Natural killer cell (primary cell): Measurements from ENCODE around the gene ATP6V0B. TPM values are rescaled to one million over a fixed set of nuclear protein-coding genes. Genes with fewer than 3 reads are reported as not detected.
A peak's percentile ranks its signal among the peaks of the same experiment; 100 is the strongest.

Experiments used
- ATAC-seq, 3 donors: fragments of 150-1000 bp in 2 of 3; fragments of 200-7000 bp in 1 of 3; cut with Tn5 transposase; 1 replicate in 1 of 3; 2 replicates in 2 of 3; pipeline ENCODE4 v1.10.0; 2021; ENCODE audit warnings: mild to moderate bottlenecking in 2 of 3, moderate library complexity in 2 of 3
- DNase-seq, 2 donors: peaks; one replicate each; pipeline versions ENCODE4 v3.0.0 to v3.0.0-alpha.2; 2013 to 2021; ENCODE audit warnings: mixed read lengths in 1 of 2
- H3K27ac ChIP-seq: one replicate; pipeline ENCODE4 v1.5.1; 2013; ENCODE audit warnings: mild to moderate bottlenecking, low read length
- H3K27me3 ChIP-seq: one replicate; pipeline ENCODE4 v1.6.1; 2013; ENCODE audit warnings: low read length; ENCODE audit not compliant: control insufficient read depth, insufficient read depth
- H3K36me3 ChIP-seq: one replicate; pipeline ENCODE4 v1.6.1; 2013; ENCODE audit warnings: low read length; ENCODE audit not compliant: control insufficient read depth, insufficient read depth
- H3K4me1 ChIP-seq: one replicate; pipeline ENCODE4 v1.6.1; 2013; ENCODE audit warnings: low read length; ENCODE audit not compliant: control insufficient read depth, insufficient read depth
- H3K4me3 ChIP-seq: one replicate; pipeline ENCODE4 v1.5.1; 2013; ENCODE audit warnings: low read length
- H3K9me3 ChIP-seq: one replicate; pipeline ENCODE4 v1.6.1; 2013; ENCODE audit warnings: low read length; ENCODE audit not compliant: control insufficient read depth, insufficient read depth
- H3K27ac Mint-ChIP-seq, 2 donors: one replicate each; pipeline ENCODE4 v1.8.0; 2022; ENCODE audit warnings: mild to moderate bottlenecking in 2 of 2, mixed read lengths in 2 of 2, moderate library complexity in 1 of 2
- H3K27me3 Mint-ChIP-seq, 2 donors: one replicate each; pipeline ENCODE4 v1.8.0; 2022; ENCODE audit warnings: low read depth in 2 of 2, mixed read lengths in 2 of 2
- H3K36me3 Mint-ChIP-seq: one replicate; pipeline ENCODE4 v1.8.0; 2022; ENCODE audit warnings: mixed read lengths
- H3K4me1 Mint-ChIP-seq, 2 donors: one replicate each; pipeline ENCODE4 v1.8.0; 2022; ENCODE audit warnings: mixed read lengths in 2 of 2
- H3K4me3 Mint-ChIP-seq: one replicate; pipeline ENCODE4 v1.8.0; 2022; ENCODE audit warnings: mild to moderate bottlenecking, moderate library complexity, mixed read lengths
- H3K9me3 Mint-ChIP-seq, 2 donors: one replicate each; pipeline ENCODE4 v1.8.0; 2022; ENCODE audit warnings: mixed read lengths in 2 of 2
- WGBS: methylation state at CpG from one replicate; pipeline ENCODE4 v1.1.7; 2013; ENCODE audit warnings: missing lambda C conversion rate; ENCODE audit not compliant: insufficient coverage; 5-methylcytosine and 5-hydroxymethylcytosine counted together
- intact Hi-C: fragments of 100-400 bp; cut with micrococcal nuclease; formaldehyde crosslinking; loops from one replicate; pipeline ENCODE4 v1.14.2; 2022
- total RNA-seq, 4 donors: library from RNA; stranded (reverse); fragments of 120-200 nt in 1 of 4; gene quantifications; one replicate each; pipeline versions ENCODE4 v1.2.3 to v1.2.4, GENCODE V29; 2013 to 2022
- TF ChIP-seq, protein P1 (sequence below): fragments of 200-600 bp; IDR thresholded peaks from one replicate; pipeline ENCODE4 v1.8.0; 2022; ENCODE audit warnings: antibody characterized with exemption

The ATP6V0B gene
- total RNA-seq, 3 donors from 2014 or later (not counting 1 experiment from before 2014, with no cell fraction given) = 76.3 to 115 (median 113) TPM

DNA sequence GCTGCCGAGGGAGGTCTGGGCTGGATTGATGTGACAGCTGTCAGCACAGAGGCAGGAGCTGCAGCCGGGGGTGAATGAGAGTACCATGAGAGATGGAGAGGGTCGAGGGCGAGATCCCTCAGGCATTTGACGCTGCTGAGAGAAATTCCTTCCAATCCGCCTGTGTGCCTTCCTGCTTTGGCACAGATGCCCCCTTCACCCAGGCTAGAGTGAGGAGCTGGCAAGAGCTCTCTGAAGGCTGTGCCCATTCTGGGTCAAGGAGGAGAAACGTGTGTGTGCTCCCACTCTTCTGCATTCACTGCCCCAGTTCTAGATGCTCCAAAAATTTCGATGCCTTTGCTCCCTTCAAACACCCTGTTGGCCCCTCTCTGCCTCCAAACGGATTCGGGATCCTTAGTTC is 36.4 kb upstream of the ATP6V0B start:
- DNase-seq = no peak
- Histone ChIP-seq H3K4me1 (peaks cover 26% of the 10 kb centered on the region), H3K27me3 (peaks cover 23% of the 10 kb centered on the region), H3K9me3 (no peaks in the 10 kb centered on the region), H3K36me3 (no peaks in the 10 kb centered on the region), H3K27ac (no peak overlapping the region), H3K4me3 (no peak overlapping the region)
- ATAC-seq = no peak
- no peaks in the 10 kb centered on the region for H3K9me3 Mint-ChIP-seq
- no peak overlapping the region for H3K27ac Mint-ChIP-seq
- intact Hi-C loops = no loop called here
- H3K4me1 Mint-ChIP-seq = peaks cover 0 to 27% of the 10 kb centered on the region in 2 donors
- no peak overlapping the region for H3K4me3 Mint-ChIP-seq
- TF ChIP-seq, protein P1, sequence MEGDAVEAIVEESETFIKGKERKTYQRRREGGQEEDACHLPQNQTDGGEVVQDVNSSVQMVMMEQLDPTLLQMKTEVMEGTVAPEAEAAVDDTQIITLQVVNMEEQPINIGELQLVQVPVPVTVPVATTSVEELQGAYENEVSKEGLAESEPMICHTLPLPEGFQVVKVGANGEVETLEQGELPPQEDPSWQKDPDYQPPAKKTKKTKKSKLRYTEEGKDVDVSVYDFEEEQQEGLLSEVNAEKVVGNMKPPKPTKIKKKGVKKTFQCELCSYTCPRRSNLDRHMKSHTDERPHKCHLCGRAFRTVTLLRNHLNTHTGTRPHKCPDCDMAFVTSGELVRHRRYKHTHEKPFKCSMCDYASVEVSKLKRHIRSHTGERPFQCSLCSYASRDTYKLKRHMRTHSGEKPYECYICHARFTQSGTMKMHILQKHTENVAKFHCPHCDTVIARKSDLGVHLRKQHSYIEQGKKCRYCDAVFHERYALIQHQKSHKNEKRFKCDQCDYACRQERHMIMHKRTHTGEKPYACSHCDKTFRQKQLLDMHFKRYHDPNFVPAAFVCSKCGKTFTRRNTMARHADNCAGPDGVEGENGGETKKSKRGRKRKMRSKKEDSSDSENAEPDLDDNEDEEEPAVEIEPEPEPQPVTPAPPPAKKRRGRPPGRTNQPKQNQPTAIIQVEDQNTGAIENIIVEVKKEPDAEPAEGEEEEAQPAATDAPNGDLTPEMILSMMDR = no peak
- H3K27me3 Mint-ChIP-seq = peaks cover 9 to 22% of the 10 kb centered on the region in 2 donors
- H3K36me3 Mint-ChIP-seq = no peaks in the 10 kb centered on the region
- whole genome bisulfite sequencing = 93% methylated on average over 10 of the region's 10 CpGs

DNA sequence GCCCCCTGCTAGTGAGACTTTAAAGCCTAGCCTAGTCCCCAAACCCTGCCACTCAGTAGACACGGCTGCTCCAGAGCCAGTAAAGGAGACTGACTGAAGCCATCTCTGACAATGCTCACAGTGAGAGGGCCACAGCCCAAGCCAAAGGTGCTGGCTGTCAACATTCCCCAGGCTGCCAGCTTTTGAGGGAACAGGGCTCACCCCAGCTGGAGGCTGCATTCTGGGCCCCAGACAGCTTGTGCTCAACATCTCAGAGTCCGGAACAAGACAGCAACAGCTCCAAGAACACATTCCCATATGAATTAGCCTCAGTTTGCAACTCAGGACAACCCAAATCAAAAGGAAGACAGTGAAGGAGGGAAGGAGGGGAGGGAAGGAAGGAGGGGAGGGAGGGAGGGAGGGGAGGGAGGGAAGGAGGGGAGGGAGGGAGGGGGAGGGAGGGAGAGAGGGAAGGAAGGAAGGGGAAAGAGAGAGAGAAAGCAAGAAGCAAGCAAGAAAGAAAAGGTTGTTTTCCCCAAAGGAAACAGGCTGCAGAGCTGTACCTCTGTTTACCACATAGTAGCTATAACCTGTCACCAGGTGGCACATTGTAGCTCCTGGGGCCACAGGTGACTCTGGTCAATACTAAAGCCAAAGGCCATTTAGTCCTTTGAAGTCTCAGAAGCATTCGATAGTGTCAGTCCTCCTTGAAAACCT is 35.7 kb upstream of the ATP6V0B start:
- Mint-ChIP-seq H3K27me3 (peaks cover 5 to 18% of the 10 kb centered on the region in 2 donors), H3K36me3 (no peaks in the 10 kb centered on the region), H3K4me1 (peaks cover 0 to 23% of the 10 kb centered on the region in 2 donors), H3K9me3 (no peaks in the 10 kb centered on the region), H3K4me3 (no peak overlapping the region), H3K27ac (no peak overlapping the region)
- Histone ChIP-seq H3K27ac (no peak overlapping the region), H3K9me3 (no peaks in the 10 kb centered on the region), H3K36me3 (no peaks in the 10 kb centered on the region), H3K4me3 (no peak overlapping the region), H3K27me3 (peaks cover 17% of the 10 kb centered on the region), H3K4me1 (peaks cover 19% of the 10 kb centered on the region)
- ATAC-seq = no peak
- 90% methylated on average over 2 of the region's 3 CpGs for WGBS
- DNase-seq = no peak
- TF ChIP-seq, protein P1 = no peak
- intact Hi-C loops = no loop called here

DNA sequence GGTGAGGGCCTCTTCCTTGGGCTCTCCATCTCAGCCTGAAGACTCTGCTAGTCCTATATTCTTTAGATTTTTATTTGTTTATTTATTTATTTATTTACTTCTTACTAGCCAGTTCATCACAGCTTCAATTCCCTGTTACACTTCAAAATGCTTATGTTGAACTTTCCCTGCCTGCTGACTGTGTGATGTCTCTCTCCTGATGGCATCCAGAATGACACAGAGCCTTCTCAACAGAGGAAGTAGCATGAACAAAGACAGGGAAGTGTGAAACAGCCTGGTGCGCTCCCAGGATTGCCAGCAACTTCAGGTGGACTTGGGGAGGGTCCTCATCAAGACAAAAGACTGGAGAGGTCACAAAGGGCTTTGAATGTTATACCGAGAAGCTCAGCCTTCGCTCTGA is 32.3 kb upstream of the ATP6V0B start:
- Histone ChIP-seq H3K9me3 (no peaks in the 10 kb centered on the region), H3K36me3 (no peaks in the 10 kb centered on the region), H3K4me1 (peaks cover 17% of the 10 kb centered on the region), H3K27me3 (no peaks in the 10 kb centered on the region), H3K27ac (no peak overlapping the region), H3K4me3 (no peak overlapping the region)
- Mint-ChIP-seq H3K27me3 (peaks cover 0 to 2% of the 10 kb centered on the region in 2 donors), H3K4me1 (peaks cover 19 to 39% of the 10 kb centered on the region in 2 donors), H3K36me3 (no peaks in the 10 kb centered on the region), H3K9me3 (no peaks in the 10 kb centered on the region), H3K27ac (no peak overlapping the region), H3K4me3 (no peak overlapping the region)
- intact Hi-C loops = no loop called here
- TF ChIP-seq, protein P1 = no peak
- DNase-seq (no peak), ATAC-seq (no peak)
- 95% methylated on average over 3 of the region's 3 CpGs for WGBS

DNA sequence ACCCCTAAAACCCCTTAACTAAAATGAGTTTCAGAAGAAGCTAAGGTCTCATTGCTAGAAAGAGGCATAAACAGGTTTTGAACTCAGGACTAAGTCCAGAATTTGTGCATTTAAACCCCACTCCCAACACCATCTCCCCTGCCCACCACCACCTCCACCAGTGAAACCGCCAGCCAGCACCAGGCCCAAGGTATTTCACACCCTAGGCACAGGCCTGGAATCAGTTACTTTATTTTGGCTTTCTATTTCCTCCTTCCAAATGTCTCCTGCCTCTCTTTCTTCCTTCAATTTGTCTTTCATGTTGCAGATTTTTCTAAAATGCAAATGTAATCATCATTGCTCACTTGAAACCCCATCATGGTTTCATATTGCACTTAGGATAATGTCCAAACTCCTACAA is 29.9 kb upstream of the ATP6V0B start:
- H3K27me3 Mint-ChIP-seq = no peaks in the 10 kb centered on the region
- Histone ChIP-seq H3K9me3 (no peaks in the 10 kb centered on the region), H3K27me3 (no peaks in the 10 kb centered on the region), H3K36me3 (peaks cover under 1% of the 10 kb centered on the region), H3K4me3 (no peak overlapping the region), H3K27ac (no peak overlapping the region), H3K4me1 (peaks cover 33% of the 10 kb centered on the region)
- intact Hi-C loops = no loop called here
- TF ChIP-seq, protein P1 = no peak
- no peak for ATAC-seq
- no peak overlapping the region for H3K27ac Mint-ChIP-seq
- H3K4me1 Mint-ChIP-seq = peaks cover 24 to 50% of the 10 kb centered on the region in 2 donors
- H3K36me3 Mint-ChIP-seq = no peaks in the 10 kb centered on the region
- WGBS = 94% methylated on average over 1 of the region's 1 CpG
- no peak for DNase-seq
- H3K9me3 Mint-ChIP-seq = no peaks in the 10 kb centered on the region
- H3K4me3 Mint-ChIP-seq = peak overlapping the region; percentile 61
